ENCODE measurements around the gene KIAA1191.

DNA sequence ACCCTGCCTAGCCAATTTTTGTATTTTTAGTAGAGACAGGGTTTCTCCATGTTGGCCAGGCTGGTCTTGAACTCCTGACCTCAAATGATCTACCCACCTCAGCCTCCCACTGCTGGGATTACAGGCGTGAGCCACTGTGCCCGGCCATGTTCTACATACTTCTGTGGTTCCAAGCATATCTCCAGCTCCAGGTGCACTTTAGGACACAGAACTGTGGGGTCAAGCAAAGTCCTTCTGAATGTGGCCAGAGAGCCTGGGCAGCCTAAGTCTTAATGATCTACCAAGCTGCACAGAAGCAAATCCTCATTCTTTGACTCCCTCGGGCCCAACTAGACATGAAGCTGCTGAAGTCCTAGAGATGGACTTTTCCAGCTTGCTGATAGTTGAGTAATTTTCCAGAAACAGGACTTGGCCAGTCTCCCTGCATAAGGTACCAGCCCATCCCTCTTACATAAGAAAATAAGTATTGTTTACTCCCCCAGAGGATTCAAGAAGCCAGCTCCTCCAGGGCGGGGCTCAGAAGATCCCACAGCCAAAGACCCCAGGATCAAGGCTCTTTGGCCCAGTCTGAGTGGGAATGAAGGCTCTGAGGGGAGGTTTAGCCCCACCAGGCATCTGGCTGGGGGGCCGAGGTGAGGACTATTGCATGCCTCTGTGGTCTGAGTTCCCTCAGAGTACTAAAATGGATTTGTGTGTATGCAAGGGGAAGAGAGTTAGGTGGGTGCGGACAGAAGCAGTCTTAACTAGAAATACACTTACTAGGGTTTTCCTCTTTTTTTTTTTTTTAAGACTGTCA lies 46.1 kb upstream of the KIAA1191 start:
- no peak for TF ChIP-seq CTCF (IDR thresholded peaks at IDR 0.05)
- TF ChIP-seq JUN (CRISPR knock-in tag; IDR thresholded peaks at IDR 0.05): no peak
- no peak for TF ChIP-seq ZNF138 (CRISPR knock-in tag; conservative IDR thresholded peaks at IDR 0.05)
- TF ChIP-seq, protein P1, sequence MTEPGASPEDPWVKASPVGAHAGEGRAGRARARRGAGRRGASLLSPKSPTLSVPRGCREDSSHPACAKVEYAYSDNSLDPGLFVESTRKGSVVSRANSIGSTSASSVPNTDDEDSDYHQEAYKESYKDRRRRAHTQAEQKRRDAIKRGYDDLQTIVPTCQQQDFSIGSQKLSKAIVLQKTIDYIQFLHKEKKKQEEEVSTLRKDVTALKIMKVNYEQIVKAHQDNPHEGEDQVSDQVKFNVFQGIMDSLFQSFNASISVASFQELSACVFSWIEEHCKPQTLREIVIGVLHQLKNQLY (CRISPR knock-in tag; IDR thresholded peaks at IDR 0.05): no peak
- no peak for TF ChIP-seq ATF6 (CRISPR knock-in tag; IDR thresholded peaks at IDR 0.05)
- TF ChIP-seq USF1 (CRISPR knock-in tag; IDR thresholded peaks at IDR 0.05): no peak
- TF ChIP-seq KAT7 (CRISPR knock-in tag; IDR thresholded peaks at IDR 0.05; ENCODE audit: borderline replicate concordance): no peak

All from WTC11 (cell line).